ENCODE data around the gene DMD.
A peak's percentile ranks its signal among the peaks of the same experiment; 100 is the strongest.

DMD gene

GRCh38 chrX:31255310-31256033, 1955.9 kb downstream of the DMD start:
- Mint-ChIP-seq H3K4me3 (no peak overlapping the region), H3K36me3 (ENCODE audit: low read depth) (peaks cover 4% of the 10 kb centered on the region), H3K9me3 (no peaks in the 10 kb centered on the region), H3K27me3 (ENCODE audit: low read depth) (no peaks in the 10 kb centered on the region), H3K27ac (peak overlapping the region in 1 of 3 experiments; percentile 38), H3K4me1 (no peaks in the 10 kb centered on the region)
- no peak for TF ChIP-seq CTCF (IDR thresholded peaks at IDR 0.05; ENCODE audit: unreplicated experiment in 3 of 3)

GRCh38 chrX:31252133-31252532, 1959.2 kb downstream of the DMD start:
- peaks cover 6% of the 10 kb centered on the region for H3K9me3 Mint-ChIP-seq
- H3K27ac Mint-ChIP-seq: no peak overlapping the region
- H3K4me1 Mint-ChIP-seq: no peaks in the 10 kb centered on the region
- H3K36me3 Mint-ChIP-seq (ENCODE audit: low read depth): peaks cover 6% of the 10 kb centered on the region
- H3K27me3 Mint-ChIP-seq (ENCODE audit: low read depth): no peaks in the 10 kb centered on the region
- no peak for TF ChIP-seq CTCF (IDR thresholded peaks at IDR 0.05; ENCODE audit: unreplicated experiment in 3 of 3)
- no peak overlapping the region for H3K4me3 Mint-ChIP-seq

- Mint-ChIP-seq H3K27me3 (ENCODE audit: low read depth) (no peaks in the 10 kb centered on the region), H3K27ac (no peak overlapping the region), H3K4me3 (no peak overlapping the region), H3K36me3 (ENCODE audit: low read depth) (peaks cover 4% of the 10 kb centered on the region), H3K9me3 (peaks cover 9% of the 10 kb centered on the region), H3K4me1 (no peaks in the 10 kb centered on the region)
- TF ChIP-seq CTCF (IDR thresholded peaks at IDR 0.05; ENCODE audit: unreplicated experiment in 3 of 3): no peak
Measured at GRCh38 chrX:31251336-31251735, 1960.0 kb downstream of the DMD start.

- peaks cover 12% of the 10 kb centered on the region for H3K9me3 Mint-ChIP-seq
- H3K4me1 Mint-ChIP-seq: no peaks in the 10 kb centered on the region
- H3K4me3 Mint-ChIP-seq: no peak overlapping the region
- H3K27ac Mint-ChIP-seq: peak overlapping the region in 1 of 3 experiments; percentile 84
- no peaks in the 10 kb centered on the region for H3K27me3 Mint-ChIP-seq (ENCODE audit: low read depth)
- no peak for TF ChIP-seq CTCF (IDR thresholded peaks at IDR 0.05; ENCODE audit: unreplicated experiment in 3 of 3)
- peaks cover 10% of the 10 kb centered on the region for H3K36me3 Mint-ChIP-seq (ENCODE audit: low read depth)
Measured at GRCh38 chrX:31245714-31246113, 1965.6 kb downstream of the DMD start.

GRCh38 chrX:31243804-31244203, 1967.5 kb downstream of the DMD start:
- no peak for TF ChIP-seq CTCF (IDR thresholded peaks at IDR 0.05; ENCODE audit: unreplicated experiment in 3 of 3)
- Mint-ChIP-seq H3K36me3 (ENCODE audit: low read depth) (peaks cover 10% of the 10 kb centered on the region), H3K4me1 (no peaks in the 10 kb centered on the region), H3K9me3 (peaks cover 12% of the 10 kb centered on the region), H3K4me3 (no peak overlapping the region), H3K27ac (no peak overlapping the region), H3K27me3 (ENCODE audit: low read depth) (no peaks in the 10 kb centered on the region)

GRCh38 chrX:31240982-31241381, 1970.4 kb downstream of the DMD start:
- Mint-ChIP-seq H3K27ac (no peak overlapping the region), H3K4me3 (no peak overlapping the region)

More at GRCh38 chrX:31240982-31241381, 1970.4 kb downstream of the DMD start:
- peaks cover 5% of the 10 kb centered on the region for H3K36me3 Mint-ChIP-seq (ENCODE audit: low read depth)
- TF ChIP-seq CTCF (IDR thresholded peaks at IDR 0.05; ENCODE audit: unreplicated experiment in 3 of 3): no peak
- no peaks in the 10 kb centered on the region for H3K27me3 Mint-ChIP-seq (ENCODE audit: low read depth)
- peaks cover 8% of the 10 kb centered on the region for H3K4me1 Mint-ChIP-seq
- peaks cover 3% of the 10 kb centered on the region for H3K9me3 Mint-ChIP-seq
